ENCODE results near the gene VWA5B1. TPM values are rescaled to one million over a fixed set of nuclear protein-coding genes. Genes with fewer than 3 reads are reported as not detected.

VWA5B1 gene
- total RNA-seq, 4 donors from 2014 or later: 0.69 TPM; not detected in 3

DNA sequence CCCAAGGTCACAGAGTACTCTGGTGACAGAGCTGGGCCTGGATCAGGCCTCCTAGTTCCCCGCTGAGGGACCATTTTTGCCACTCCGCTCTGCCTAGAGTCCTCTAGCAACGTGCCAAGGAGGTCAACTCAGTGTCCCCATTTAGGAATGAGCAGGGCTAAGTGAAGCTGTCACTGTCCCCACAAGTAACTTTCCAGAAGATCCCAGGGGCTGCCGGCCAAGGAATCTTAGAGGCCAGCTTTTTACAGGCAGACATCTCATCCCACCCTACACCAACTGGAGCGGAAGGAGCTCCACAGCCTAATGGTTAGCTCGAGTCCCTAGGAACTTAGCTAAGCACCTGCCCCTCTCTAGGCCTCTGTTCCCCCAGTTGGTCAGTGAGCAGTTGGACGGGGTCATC is 59.7 kb downstream of the VWA5B1 start:
- TF ChIP-seq, protein P1, sequence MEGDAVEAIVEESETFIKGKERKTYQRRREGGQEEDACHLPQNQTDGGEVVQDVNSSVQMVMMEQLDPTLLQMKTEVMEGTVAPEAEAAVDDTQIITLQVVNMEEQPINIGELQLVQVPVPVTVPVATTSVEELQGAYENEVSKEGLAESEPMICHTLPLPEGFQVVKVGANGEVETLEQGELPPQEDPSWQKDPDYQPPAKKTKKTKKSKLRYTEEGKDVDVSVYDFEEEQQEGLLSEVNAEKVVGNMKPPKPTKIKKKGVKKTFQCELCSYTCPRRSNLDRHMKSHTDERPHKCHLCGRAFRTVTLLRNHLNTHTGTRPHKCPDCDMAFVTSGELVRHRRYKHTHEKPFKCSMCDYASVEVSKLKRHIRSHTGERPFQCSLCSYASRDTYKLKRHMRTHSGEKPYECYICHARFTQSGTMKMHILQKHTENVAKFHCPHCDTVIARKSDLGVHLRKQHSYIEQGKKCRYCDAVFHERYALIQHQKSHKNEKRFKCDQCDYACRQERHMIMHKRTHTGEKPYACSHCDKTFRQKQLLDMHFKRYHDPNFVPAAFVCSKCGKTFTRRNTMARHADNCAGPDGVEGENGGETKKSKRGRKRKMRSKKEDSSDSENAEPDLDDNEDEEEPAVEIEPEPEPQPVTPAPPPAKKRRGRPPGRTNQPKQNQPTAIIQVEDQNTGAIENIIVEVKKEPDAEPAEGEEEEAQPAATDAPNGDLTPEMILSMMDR (IDR thresholded peaks at IDR 0.05): no peak
- no peak for TF ChIP-seq POLR2A (IDR thresholded peaks at IDR 0.05)
- Histone ChIP-seq H3K4me1 (no peaks in the 10 kb centered on the region), H3K27ac (no peak overlapping the region), H3K27me3 (peaks cover 0 to 1% of the 10 kb centered on the region in 2 donors), H3K9me3 (no peaks in the 10 kb centered on the region), H3K36me3 (no peaks in the 10 kb centered on the region), H3K4me3 (no peak overlapping the region)
- no peak for DNase-seq
- intact Hi-C loops (cut with DNase I; ENCODE audit: low total_unique reads): no loop called here

DNA sequence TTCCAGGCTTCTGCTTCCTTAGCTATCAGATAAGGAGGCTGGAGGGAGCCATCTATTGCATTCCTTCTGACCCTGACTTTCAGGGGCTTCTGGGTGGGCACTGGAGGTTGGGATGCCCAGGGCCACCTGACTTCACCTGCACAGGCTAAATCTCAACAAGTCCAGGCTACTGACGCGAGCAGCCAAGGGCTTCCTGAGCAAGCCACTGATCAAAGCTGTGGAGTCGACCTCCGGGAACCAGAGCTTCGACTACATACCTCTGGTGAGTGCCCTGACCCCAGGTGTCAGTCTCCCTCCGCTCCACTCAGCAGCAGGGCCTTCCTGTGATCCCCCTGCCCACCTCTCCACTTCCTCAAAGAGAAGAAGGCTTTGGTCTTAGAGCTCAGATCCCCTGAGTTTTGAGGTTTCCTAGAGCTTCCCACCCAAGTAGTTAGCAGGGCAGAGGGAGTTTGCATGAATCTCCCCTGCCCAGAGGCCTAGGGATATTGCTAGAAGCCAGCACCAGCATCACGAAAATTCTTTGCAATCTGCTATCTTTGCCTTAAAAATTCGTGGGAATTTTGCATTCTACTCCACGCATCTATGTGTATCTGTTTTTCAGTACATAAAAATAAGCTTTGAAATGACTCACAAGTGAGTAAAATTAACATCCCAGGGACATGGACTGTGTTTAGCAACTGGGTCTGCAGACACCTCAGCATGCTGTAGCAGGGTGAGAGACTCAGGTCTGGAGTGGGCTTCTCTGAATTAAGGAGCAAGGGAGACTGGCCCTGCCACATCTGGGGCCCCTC is 61.4 kb downstream of the VWA5B1 start:
- Histone ChIP-seq H3K4me1 (no peaks in the 10 kb centered on the region), H3K9me3 (no peaks in the 10 kb centered on the region), H3K36me3 (no peaks in the 10 kb centered on the region), H3K27me3 (no peaks in the 10 kb centered on the region), H3K4me3 (no peak overlapping the region), H3K27ac (no peak overlapping the region)
- DNase-seq: no peak
- TF ChIP-seq POLR2A (IDR thresholded peaks at IDR 0.05): no peak
- TF ChIP-seq, protein P1 (IDR thresholded peaks at IDR 0.05): no peak
- intact Hi-C loops (cut with DNase I; ENCODE audit: low total_unique reads): no loop called here

DNA sequence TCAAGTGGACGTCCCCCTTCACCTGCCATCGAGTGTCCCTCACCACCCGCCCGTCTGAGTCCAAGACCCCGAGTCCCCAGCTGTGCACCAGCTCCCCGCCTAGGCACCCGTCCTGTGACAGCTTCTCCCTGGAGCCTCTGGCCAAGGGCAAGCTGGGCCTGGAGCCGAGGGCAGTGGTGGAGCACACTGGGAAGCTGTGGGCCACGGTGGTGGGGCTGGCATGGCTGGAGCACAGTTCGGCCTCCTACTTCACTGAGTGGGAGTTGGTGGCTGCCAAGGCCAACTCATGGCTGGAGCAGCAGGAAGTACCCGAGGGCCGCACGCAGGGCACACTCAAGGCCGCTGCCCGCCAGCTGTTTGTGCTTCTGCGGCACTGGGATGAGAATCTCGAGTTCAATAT is 63.2 kb downstream of the VWA5B1 start:
- H3K4me1 ChIP-seq: peaks cover 0 to 7% of the 10 kb centered on the region in 2 donors
- H3K4me3 ChIP-seq: no peak overlapping the region
- H3K9me3 ChIP-seq: no peaks in the 10 kb centered on the region
- intact Hi-C loops (cut with DNase I; ENCODE audit: low total_unique reads): no loop called here
- no peaks in the 10 kb centered on the region for H3K27me3 ChIP-seq
- no peak overlapping the region for H3K27ac ChIP-seq
- no peak for DNase-seq
- TF ChIP-seq, protein P1 (IDR thresholded peaks at IDR 0.05): no peak
- TF ChIP-seq POLR2A (IDR thresholded peaks at IDR 0.05): no peak
- no peaks in the 10 kb centered on the region for H3K36me3 ChIP-seq

DNA sequence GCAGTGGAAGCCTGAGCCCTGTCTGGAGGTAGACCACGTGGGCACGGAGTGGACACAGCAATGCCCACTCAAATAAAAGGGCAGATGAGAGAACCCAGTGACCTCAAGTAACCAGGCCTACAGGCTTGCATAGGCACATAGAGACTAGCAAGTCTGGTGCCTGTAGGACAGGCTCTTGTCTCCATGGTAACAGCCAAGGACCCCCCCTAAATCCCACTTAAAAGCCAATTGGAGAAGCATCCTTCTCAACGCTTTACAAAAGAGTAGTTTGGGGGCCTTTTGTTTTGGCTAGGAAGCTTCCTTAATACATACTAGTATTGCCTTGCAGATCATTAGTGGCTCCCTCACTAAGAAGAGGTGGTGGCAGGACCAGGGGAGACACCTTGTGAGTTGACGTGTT is 63.9 kb downstream of the VWA5B1 start:
- H3K27me3 ChIP-seq: no peaks in the 10 kb centered on the region
- no peak overlapping the region for H3K27ac ChIP-seq
- no peaks in the 10 kb centered on the region for H3K36me3 ChIP-seq
- no peaks in the 10 kb centered on the region for H3K9me3 ChIP-seq
- intact Hi-C loops (cut with DNase I; ENCODE audit: low total_unique reads): no loop called here
- DNase-seq: no peak
- TF ChIP-seq, protein P1 (IDR thresholded peaks at IDR 0.05): no peak
- TF ChIP-seq POLR2A (IDR thresholded peaks at IDR 0.05): no peak
- H3K4me1 ChIP-seq: peaks cover 0 to 9% of the 10 kb centered on the region in 2 donors
- no peak overlapping the region for H3K4me3 ChIP-seq

DNA sequence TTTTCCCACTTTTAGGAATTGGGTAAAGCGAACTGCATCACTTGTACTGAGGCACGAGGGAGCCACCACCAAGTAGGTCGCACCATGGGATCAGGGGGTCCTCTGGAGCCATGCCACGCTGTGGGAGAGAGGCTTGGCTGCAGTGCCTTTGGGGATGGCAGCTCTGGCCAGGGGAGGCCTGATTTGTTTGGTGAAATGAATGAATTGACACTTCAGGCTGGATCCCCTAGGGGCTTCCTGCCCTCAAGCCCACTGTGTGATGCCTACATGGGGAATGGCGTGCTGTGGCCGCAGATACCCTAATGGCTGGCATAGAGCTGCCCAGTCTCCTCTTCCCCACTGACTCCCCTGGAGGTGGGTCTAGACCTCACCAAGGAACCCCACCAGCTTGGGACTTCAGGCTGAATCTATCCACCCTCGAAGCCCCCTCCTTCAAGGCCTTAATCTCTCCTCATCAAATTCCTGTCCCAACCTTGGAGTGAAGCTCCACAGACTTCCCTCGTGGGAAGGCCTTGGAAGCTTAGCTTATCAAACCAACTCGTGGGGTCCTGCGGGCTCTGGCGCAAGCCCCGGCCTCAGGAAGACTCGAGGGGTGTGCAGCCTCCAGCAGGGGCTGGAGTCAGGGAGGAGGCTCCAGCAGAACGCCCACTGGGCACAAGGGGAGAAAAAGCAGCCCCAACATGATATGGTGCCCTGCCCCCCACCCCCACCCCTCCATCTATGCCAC is 64.6 kb downstream of the VWA5B1 start:
- Histone ChIP-seq H3K4me3 (no peak overlapping the region), H3K27ac (no peak overlapping the region), H3K36me3 (no peaks in the 10 kb centered on the region), H3K4me1 (peaks cover 0 to 9% of the 10 kb centered on the region in 2 donors), H3K9me3 (no peaks in the 10 kb centered on the region), H3K27me3 (no peaks in the 10 kb centered on the region)
- intact Hi-C loops (cut with DNase I; ENCODE audit: low total_unique reads): no loop called here
- TF ChIP-seq POLR2A (IDR thresholded peaks at IDR 0.05): no peak
- TF ChIP-seq, protein P1 (IDR thresholded peaks at IDR 0.05): no peak
- DNase-seq: no peak

All from uterus (tissue), 4 donors.